PC-3 (cell line): ENCODE data around the gene CFAP54.

Source experiments
- CTCF ChIP-seq: fragments of 300-600 bp; sonication (generic); conservative IDR thresholded peaks from 2 replicates; pipeline ENCODE4 v1.5.1; 2017; ENCODE audit warnings: antibody characterized with exemption, low read depth, mild to moderate bottlenecking, low read length
- EZH2phosphoT487 ChIP-seq: fragments of 300-600 bp; sonication (generic); IDR thresholded peaks from 2 replicates; pipeline ENCODE4 v1.6.1; 2018; ENCODE audit warnings: mild to moderate bottlenecking, antibody characterized with exemption, low read length, borderline replicate concordance

- TF ChIP-seq EZH2phosphoT487 (no peak), CTCF (no peak)
These were observed 22.2 kb upstream of the CFAP54 start for GRCh38 chr12:96466939-96467751.
